ENCODE data around the gene TRMT44. TPM values are rescaled to one million over a fixed set of nuclear protein-coding genes. Genes with fewer than 3 reads are reported as not detected.

The TRMT44 gene
- total RNA-seq, 2 donors from 2014 or later: 35.2 to 63.9 TPM

- no peak for TF ChIP-seq POLR2A (IDR thresholded peaks at IDR 0.05)
- H3K27ac ChIP-seq: no peak overlapping the region
- no peaks in the 10 kb centered on the region for H3K9me3 ChIP-seq
- intact Hi-C loops (cut with DNase I): loop anchor here (10.0 kb wide), 1 partner anchor 1131 kb away; no protein-coding TSS in a partner anchor
- 80% methylated on average over 18 of the region's 18 CpGs for WGBS
- H3K27me3 ChIP-seq (replicated peaks; ENCODE audit: insufficient read depth): no peaks in the 10 kb centered on the region
- H3K4me3 ChIP-seq: no peak overlapping the region
- DNase-seq (ENCODE audit: low spot score): no peak
- H3K36me3 ChIP-seq: no peaks in the 10 kb centered on the region
- H3K4me1 ChIP-seq (replicated peaks): no peaks in the 10 kb centered on the region
Measured at GRCh38 chr4:8515316-8516060, 74.9 kb downstream of the TRMT44 start.

DNA sequence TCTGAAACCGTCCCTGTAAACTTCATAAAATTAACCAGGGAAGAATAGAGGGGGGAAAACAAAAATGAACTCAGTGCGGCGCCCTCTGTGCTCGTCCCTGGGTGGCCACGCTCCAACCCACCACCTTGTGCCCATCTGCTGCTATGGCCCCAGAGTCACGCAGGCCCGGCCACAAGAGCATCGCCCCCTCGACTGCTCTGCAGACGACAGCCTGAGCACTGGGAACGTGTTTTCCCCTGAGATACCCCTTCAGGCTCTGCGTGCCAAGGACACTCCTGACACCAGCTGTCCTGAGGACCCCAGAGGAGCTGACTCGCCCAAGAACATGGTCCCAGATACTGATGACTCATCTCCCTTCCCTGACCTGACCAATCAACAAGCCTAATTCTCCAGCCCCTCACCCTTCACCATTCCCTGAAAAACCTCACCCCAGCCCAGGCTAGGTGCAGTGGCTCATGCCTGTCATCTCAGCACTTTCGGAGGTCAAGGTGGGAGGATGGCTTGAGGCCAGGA, 75.5 kb downstream of the TRMT44 start:
- Histone ChIP-seq H3K4me1 (replicated peaks) (no peaks in the 10 kb centered on the region), H3K27me3 (replicated peaks; ENCODE audit: insufficient read depth) (no peaks in the 10 kb centered on the region), H3K27ac (no peak overlapping the region), H3K4me3 (no peak overlapping the region), H3K9me3 (no peaks in the 10 kb centered on the region), H3K36me3 (no peaks in the 10 kb centered on the region)
- 82% methylated on average over 14 of the region's 14 CpGs for WGBS
- no peak for TF ChIP-seq POLR2A (IDR thresholded peaks at IDR 0.05)
- TF ChIP-seq, protein P1, sequence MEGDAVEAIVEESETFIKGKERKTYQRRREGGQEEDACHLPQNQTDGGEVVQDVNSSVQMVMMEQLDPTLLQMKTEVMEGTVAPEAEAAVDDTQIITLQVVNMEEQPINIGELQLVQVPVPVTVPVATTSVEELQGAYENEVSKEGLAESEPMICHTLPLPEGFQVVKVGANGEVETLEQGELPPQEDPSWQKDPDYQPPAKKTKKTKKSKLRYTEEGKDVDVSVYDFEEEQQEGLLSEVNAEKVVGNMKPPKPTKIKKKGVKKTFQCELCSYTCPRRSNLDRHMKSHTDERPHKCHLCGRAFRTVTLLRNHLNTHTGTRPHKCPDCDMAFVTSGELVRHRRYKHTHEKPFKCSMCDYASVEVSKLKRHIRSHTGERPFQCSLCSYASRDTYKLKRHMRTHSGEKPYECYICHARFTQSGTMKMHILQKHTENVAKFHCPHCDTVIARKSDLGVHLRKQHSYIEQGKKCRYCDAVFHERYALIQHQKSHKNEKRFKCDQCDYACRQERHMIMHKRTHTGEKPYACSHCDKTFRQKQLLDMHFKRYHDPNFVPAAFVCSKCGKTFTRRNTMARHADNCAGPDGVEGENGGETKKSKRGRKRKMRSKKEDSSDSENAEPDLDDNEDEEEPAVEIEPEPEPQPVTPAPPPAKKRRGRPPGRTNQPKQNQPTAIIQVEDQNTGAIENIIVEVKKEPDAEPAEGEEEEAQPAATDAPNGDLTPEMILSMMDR (IDR thresholded peaks at IDR 0.05): no peak
- no peak for TF ChIP-seq POLR2AphosphoS5 (IDR thresholded peaks at IDR 0.05)
- DNase-seq (ENCODE audit: low spot score): no peak
- intact Hi-C loops (cut with DNase I): loop anchor here (10.0 kb wide), 1 partner anchor 1131 kb away; no protein-coding TSS in a partner anchor

- H3K27me3 ChIP-seq (replicated peaks; ENCODE audit: insufficient read depth): no peaks in the 10 kb centered on the region
- intact Hi-C loops (cut with DNase I): loop anchor here (10.0 kb wide), 1 partner anchor 1132 kb away; no protein-coding TSS in a partner anchor
- H3K4me1 ChIP-seq (replicated peaks): no peaks in the 10 kb centered on the region
- TF ChIP-seq, protein P1 (IDR thresholded peaks at IDR 0.05): no peak
- TF ChIP-seq POLR2AphosphoS5 (IDR thresholded peaks at IDR 0.05) (no peak), POLR2A (IDR thresholded peaks at IDR 0.05) (no peak)
- no peak overlapping the region for H3K27ac ChIP-seq
- DNase-seq (ENCODE audit: low spot score): no peak
- H3K36me3 ChIP-seq: no peaks in the 10 kb centered on the region
- WGBS: 58% methylated on average over 5 of the region's 5 CpGs
- H3K9me3 ChIP-seq: no peaks in the 10 kb centered on the region
- no peak overlapping the region for H3K4me3 ChIP-seq
Measured at GRCh38 chr4:8516996-8517550, 76.5 kb downstream of the TRMT44 start.

GRCh38 chr4:8517946-8518345, 77.4 kb downstream of the TRMT44 start:
- no peaks in the 10 kb centered on the region for H3K36me3 ChIP-seq
- no peak for DNase-seq (ENCODE audit: low spot score)
- intact Hi-C loops (cut with DNase I): loop anchor here (10.0 kb wide), 1 partner anchor 1133 kb away; no protein-coding TSS in a partner anchor
- no peak overlapping the region for H3K4me3 ChIP-seq
- H3K9me3 ChIP-seq: no peaks in the 10 kb centered on the region
- TF ChIP-seq POLR2A (IDR thresholded peaks at IDR 0.05): no peak
- no peak for TF ChIP-seq POLR2AphosphoS5 (IDR thresholded peaks at IDR 0.05)
- TF ChIP-seq, protein P1 (IDR thresholded peaks at IDR 0.05): no peak
- H3K27ac ChIP-seq: no peak overlapping the region
- H3K4me1 ChIP-seq (replicated peaks): no peaks in the 10 kb centered on the region
- no peaks in the 10 kb centered on the region for H3K27me3 ChIP-seq (replicated peaks; ENCODE audit: insufficient read depth)
- whole genome bisulfite sequencing: 91% methylated on average over 13 of the region's 13 CpGs

GRCh38 chr4:8522160-8523120, 81.9 kb downstream of the TRMT44 start:
- intact Hi-C loops (cut with DNase I): no loop called here
- Histone ChIP-seq H3K4me3 (no peak overlapping the region), H3K27me3 (replicated peaks; ENCODE audit: insufficient read depth) (no peaks in the 10 kb centered on the region), H3K27ac (no peak overlapping the region), H3K9me3 (no peaks in the 10 kb centered on the region), H3K4me1 (replicated peaks) (no peaks in the 10 kb centered on the region), H3K36me3 (no peaks in the 10 kb centered on the region)
- no peak for DNase-seq (ENCODE audit: low spot score)
- WGBS: 86% methylated on average over 24 of the region's 24 CpGs
- TF ChIP-seq, protein P1 (IDR thresholded peaks at IDR 0.05): no peak
- TF ChIP-seq POLR2AphosphoS5 (IDR thresholded peaks at IDR 0.05): no peak
- no peak for TF ChIP-seq POLR2A (IDR thresholded peaks at IDR 0.05)

Data from prostate gland (tissue), 2 donors.